Epithelial cell of proximal tubule (primary cell): ENCODE data around the gene ERGIC3. TPM values are rescaled to one million over a fixed set of nuclear protein-coding genes. Genes with fewer than 3 reads are reported as not detected.
"Not testable (repeated sequence)": the region's sequence is repeated elsewhere in the genome, so short reads cannot be mapped to it uniquely, and the experiment has no call there.

ENCODE experiments used
- DNase-seq: peaks from one replicate; pipeline ENCODE4 v3.0.0-alpha.2; 2011; ENCODE audit warnings: low read depth
- H3K4me3 ChIP-seq: 2 replicates; pipeline ENCODE4 v1.5.1; 2011; ENCODE audit warnings: low read depth, mild to moderate bottlenecking, low read length
- total RNA-seq: library from RNA; depleted of rRNA; stranded (reverse); fragments of >200 nt; gene quantifications from 2 replicates; pipeline ENCODE4 v1.2.3, GENCODE V29; 2015
- TF ChIP-seq, protein P1 (sequence below): conservative IDR thresholded peaks from 2 replicates; pipeline ENCODE4 v1.5.1; 2012; ENCODE audit warnings: low read depth, mild to moderate bottlenecking, low read length

Gene ERGIC3
- total RNA-seq, 1 donor from 2014 or later = 179 TPM

- TF ChIP-seq, protein P1, sequence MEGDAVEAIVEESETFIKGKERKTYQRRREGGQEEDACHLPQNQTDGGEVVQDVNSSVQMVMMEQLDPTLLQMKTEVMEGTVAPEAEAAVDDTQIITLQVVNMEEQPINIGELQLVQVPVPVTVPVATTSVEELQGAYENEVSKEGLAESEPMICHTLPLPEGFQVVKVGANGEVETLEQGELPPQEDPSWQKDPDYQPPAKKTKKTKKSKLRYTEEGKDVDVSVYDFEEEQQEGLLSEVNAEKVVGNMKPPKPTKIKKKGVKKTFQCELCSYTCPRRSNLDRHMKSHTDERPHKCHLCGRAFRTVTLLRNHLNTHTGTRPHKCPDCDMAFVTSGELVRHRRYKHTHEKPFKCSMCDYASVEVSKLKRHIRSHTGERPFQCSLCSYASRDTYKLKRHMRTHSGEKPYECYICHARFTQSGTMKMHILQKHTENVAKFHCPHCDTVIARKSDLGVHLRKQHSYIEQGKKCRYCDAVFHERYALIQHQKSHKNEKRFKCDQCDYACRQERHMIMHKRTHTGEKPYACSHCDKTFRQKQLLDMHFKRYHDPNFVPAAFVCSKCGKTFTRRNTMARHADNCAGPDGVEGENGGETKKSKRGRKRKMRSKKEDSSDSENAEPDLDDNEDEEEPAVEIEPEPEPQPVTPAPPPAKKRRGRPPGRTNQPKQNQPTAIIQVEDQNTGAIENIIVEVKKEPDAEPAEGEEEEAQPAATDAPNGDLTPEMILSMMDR = no peak
- H3K4me3 ChIP-seq = no peak overlapping the region
- DNase-seq = no peak
Observed at GRCh38 chr20:35551503-35551902, 9.6 kb downstream of the ERGIC3 start.

- no peak overlapping the region for H3K4me3 ChIP-seq
Observed at GRCh38 chr20:35552914-35553313, 11.0 kb downstream of the ERGIC3 start.

GRCh38 chr20:35555461-35555860 is 13.6 kb downstream of the ERGIC3 start:
- H3K4me3 ChIP-seq, DNase-seq: not testable (repeated sequence)

More at GRCh38 chr20:35552914-35553313, 11.0 kb downstream of the ERGIC3 start:
- DNase-seq = no peak
- TF ChIP-seq, protein P1 = no peak

DNA sequence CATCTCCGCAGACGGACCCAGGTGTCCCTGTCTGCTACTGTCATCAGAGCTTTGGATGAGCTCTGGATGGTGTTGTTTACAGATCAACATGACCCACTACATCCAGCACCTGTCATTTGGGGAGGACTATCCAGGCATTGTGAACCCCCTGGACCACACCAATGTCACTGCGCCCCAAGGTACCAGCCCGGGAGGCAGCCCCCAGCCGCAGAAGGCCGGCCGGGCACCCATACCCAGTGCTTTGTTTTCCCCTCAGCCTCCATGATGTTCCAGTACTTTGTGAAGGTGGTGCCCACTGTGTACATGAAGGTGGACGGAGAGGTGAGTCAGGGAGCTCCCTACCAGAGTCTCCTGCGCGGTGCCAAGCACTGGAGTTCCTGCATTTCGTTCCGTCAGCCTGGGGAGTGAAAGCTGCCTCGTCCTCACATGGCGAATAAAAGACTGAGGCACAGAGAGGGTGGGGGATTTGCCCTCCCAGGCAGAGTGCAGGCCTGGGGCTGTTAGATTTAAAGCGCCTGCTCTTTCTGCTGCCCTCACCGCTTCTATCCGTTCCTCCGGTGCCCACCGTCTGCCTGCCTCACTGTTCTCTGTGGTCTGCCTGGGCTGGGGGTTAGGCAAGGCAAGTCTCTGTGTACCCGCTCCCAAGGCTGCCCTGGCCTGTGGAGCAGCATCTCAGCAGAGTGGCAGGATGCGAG is 14.2 kb downstream of the ERGIC3 start:
- TF ChIP-seq, protein P1 = no peak
- DNase-seq = no peak
- no peak overlapping the region for H3K4me3 ChIP-seq

DNA sequence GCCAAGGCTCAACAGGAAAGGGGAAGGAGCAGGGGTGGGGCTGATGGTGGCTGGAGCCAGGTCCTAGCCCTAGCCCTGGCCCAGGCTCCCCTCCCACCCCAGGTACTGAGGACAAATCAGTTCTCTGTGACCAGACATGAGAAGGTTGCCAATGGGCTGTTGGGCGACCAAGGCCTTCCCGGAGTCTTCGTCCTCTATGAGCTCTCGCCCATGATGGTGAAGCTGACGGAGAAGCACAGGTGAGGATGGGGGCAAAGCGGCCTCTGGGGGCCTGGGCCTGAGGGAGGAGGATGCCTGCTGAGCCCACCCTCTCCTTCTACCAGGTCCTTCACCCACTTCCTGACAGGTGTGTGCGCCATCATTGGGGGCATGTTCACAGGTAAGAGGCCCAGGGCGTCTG is 15.0 kb downstream of the ERGIC3 start:
- H3K4me3 ChIP-seq = no peak overlapping the region
- TF ChIP-seq, protein P1 = no peak
- DNase-seq = no peak

DNA sequence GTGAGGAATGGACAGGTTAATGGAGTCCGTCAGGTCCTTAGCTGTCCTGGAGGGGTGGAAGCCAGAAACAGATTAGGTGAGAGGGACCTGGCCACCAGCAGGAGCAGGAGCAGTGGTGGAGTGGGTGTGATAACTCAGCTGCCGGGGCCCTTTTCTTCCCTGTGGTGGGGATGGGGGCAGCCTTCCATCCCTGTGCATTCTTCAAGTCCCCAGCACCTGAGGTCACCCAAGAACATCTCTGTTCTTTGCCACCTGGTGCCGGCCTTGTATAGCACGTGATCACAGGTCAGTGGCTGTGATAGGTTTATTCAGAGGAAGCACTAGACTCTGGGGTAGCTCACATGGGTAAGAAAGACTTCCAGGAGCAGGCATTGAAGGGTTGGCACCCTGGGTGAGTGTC is 16.6 kb downstream of the ERGIC3 start:
- no peak overlapping the region for H3K4me3 ChIP-seq
- DNase-seq = no peak
- TF ChIP-seq, protein P1 = no peak

GRCh38 chr20:35559042-35559693 is 17.3 kb downstream of the ERGIC3 start:
- TF ChIP-seq, protein P1 = no peak
- no peak for DNase-seq
- H3K4me3 ChIP-seq = no peak overlapping the region
